SK-N-SH (cell line): ENCODE measurements around the gene TBK1. TPM values are rescaled to one million over a fixed set of nuclear protein-coding genes. Genes with fewer than 3 reads are reported as not detected.

ENCODE experiments used
- CTCF ChIA-PET: fragments of 300-600, 350-600 bp; formaldehyde crosslinking; extraction: SDS; loops from one replicate; lab custom pipeline; 2021; lab: Yijun Ruan, JAX
- POLR2A ChIA-PET: fragments of 350-600 bp; sonication (Branson Sonifier 250); formaldehyde crosslinking; extraction: SDS; loops from one replicate; lab custom pipeline; 2020; ENCODE audit warnings: antibody characterized with exemption, inconsistent platforms; lab: Yijun Ruan, JAX
- DNase-seq: peaks from one replicate; pipeline ENCODE4 v3.0.0; 2012
- H2AFZ ChIP-seq: fragments of 200-600 bp; sonication (generic); 2 replicates; pipeline ENCODE4 v1.8.1; 2016; ENCODE audit warnings: antibody characterized with exemption, mild to moderate bottlenecking, low read depth
- H3F3A ChIP-seq: fragments of 200-600 bp; sonication (generic); replicated peaks from 2 replicates; pipeline ENCODE3; 2016; ENCODE audit warnings: antibody characterized with exemption, mild to moderate bottlenecking; ENCODE audit not compliant: insufficient read depth
- H3K27ac ChIP-seq, 2 experiments: fragments of 200-500 bp in 1 of 2; fragments of 200-600 bp in 1 of 2; sonication (Bioruptor generic) in 1 of 2; sonication (generic), shearing (Covaris generic) in 1 of 2; 2 replicates each; pipeline versions ENCODE4 v1.5.1 to v1.6.1; 2014 to 2016; ENCODE audit warnings: low read depth in 2 of 2, inconsistent platforms in 1 of 2, low read length in 1 of 2, mild to moderate bottlenecking in 1 of 2, mixed read lengths in 1 of 2
- H3K27me3 ChIP-seq: fragments of 200-600 bp; sonication (generic), shearing (Covaris generic); 2 replicates; pipeline ENCODE4 v1.6.1; 2016; ENCODE audit warnings: mixed run types; ENCODE audit not compliant: insufficient read depth
- H3K36me3 ChIP-seq, 2 experiments: fragments of 200-500 bp in 1 of 2; fragments of 200-600 bp in 1 of 2; sonication (Bioruptor generic) in 1 of 2; sonication (generic) in 1 of 2; replicated peaks in 1 of 2; 2 replicates each; pipeline versions ENCODE3 to v1.5.1; 2014 to 2016; ENCODE audit warnings: low read length in 1 of 2, mild to moderate bottlenecking in 1 of 2; ENCODE audit not compliant: insufficient read depth in 2 of 2, control insufficient read depth in 1 of 2
- H3K4me1 ChIP-seq, 2 experiments: fragments of 200-500 bp in 1 of 2; fragments of 200-600 bp in 1 of 2; sonication (Bioruptor generic) in 1 of 2; sonication (generic), shearing (Covaris generic) in 1 of 2; 2 replicates each; pipeline versions ENCODE4 v1.5.1 to v1.6.1; 2014 to 2016; ENCODE audit warnings: low read depth in 1 of 2, low read length in 1 of 2, mixed run types in 1 of 2; ENCODE audit not compliant: insufficient read depth in 2 of 2, control insufficient read depth in 1 of 2
- H3K4me2 ChIP-seq: fragments of 200-600 bp; sonication (generic), shearing (Covaris generic); 2 replicates; pipeline ENCODE4 v1.6.1; 2017; ENCODE audit warnings: mixed run types
- H3K4me3 ChIP-seq, 2 experiments: fragments of 200-500 bp in 1 of 2; fragments of 200-600 bp in 1 of 2; sonication (Bioruptor generic) in 1 of 2; sonication (generic), shearing (Covaris generic) in 1 of 2; 2 replicates each; pipeline versions ENCODE4 v1.5.1 to v1.8.1; 2014 to 2016; ENCODE audit warnings: low read depth in 2 of 2, inconsistent platforms in 1 of 2, low read length in 1 of 2, mild to moderate bottlenecking in 1 of 2, mixed read lengths in 1 of 2, moderate library complexity in 1 of 2
- H3K79me2 ChIP-seq: fragments of 200-600 bp; sonication (generic); 2 replicates; pipeline ENCODE4 v1.8.1; 2017; ENCODE audit warnings: mild to moderate bottlenecking; ENCODE audit not compliant: insufficient read depth
- H3K9ac ChIP-seq: fragments of 200-600 bp; sonication (generic); 2 replicates; pipeline ENCODE4 v1.6.1; 2017; ENCODE audit warnings: mixed run types
- H3K9me2 ChIP-seq: fragments of 200-600 bp; sonication (generic); 2 replicates; pipeline ENCODE4 v1.6.1; 2017; ENCODE audit warnings: mixed run types
- H3K9me3 ChIP-seq: fragments of 200-600 bp; sonication (generic); 2 replicates; pipeline ENCODE4 v1.6.1; 2017; ENCODE audit warnings: mixed run types, mild to moderate bottlenecking, moderate library complexity
- H4K20me1 ChIP-seq: fragments of 200-600 bp; sonication (generic); 2 replicates; pipeline ENCODE4 v1.6.1; 2017; ENCODE audit warnings: mild to moderate bottlenecking, mixed run types; ENCODE audit not compliant: insufficient read depth
- CHD2 ChIP-seq: fragments of 150-350 bp; IDR thresholded peaks from 2 replicates; pipeline ENCODE4 v1.6.1; 2018; ENCODE audit warnings: low read length; ENCODE audit not compliant: partially characterized antibody
- ELF1 ChIP-seq: IDR thresholded peaks from 2 replicates; pipeline ENCODE4 v1.4.0; 2012
- FOSL2 ChIP-seq: IDR thresholded peaks from 2 replicates; pipeline ENCODE4 v1.4.0; 2012; ENCODE audit warnings: low read depth, mild to moderate bottlenecking, moderate library complexity, borderline replicate concordance
- FOXJ3 ChIP-seq: sonication (generic); formaldehyde crosslinking; IDR thresholded peaks from 2 replicates; pipeline ENCODE4 v1.5.1; 2020; ENCODE audit warnings: mild to moderate bottlenecking, missing genetic modification reagents
- FOXM1 ChIP-seq: IDR thresholded peaks from 2 replicates; pipeline ENCODE4 v1.4.0; 2012; ENCODE audit warnings: low read depth, mild to moderate bottlenecking
- GABPA ChIP-seq: IDR thresholded peaks from 2 replicates; pipeline ENCODE4 v1.4.0; 2012; ENCODE audit warnings: low read depth, mild to moderate bottlenecking
- GATA2 ChIP-seq: sonication (generic); formaldehyde crosslinking; IDR thresholded peaks from 2 replicates; pipeline ENCODE4 v1.5.0; 2020; ENCODE audit warnings: mild to moderate bottlenecking, missing genetic modification reagents
- MXI1 ChIP-seq: IDR thresholded peaks from 2 replicates; pipeline ENCODE4 v1.6.1; 2012; ENCODE audit warnings: mild to moderate bottlenecking, low read depth, low read length, improper control_type of control experiment
- NFIC ChIP-seq: IDR thresholded peaks from 2 replicates; pipeline ENCODE4 v1.4.0; 2012; ENCODE audit warnings: borderline replicate concordance
- NRF1 ChIP-seq: IDR thresholded peaks from 2 replicates; pipeline ENCODE4 v1.6.1; 2012; ENCODE audit warnings: low read depth, mild to moderate bottlenecking, low read length
- POLR2AphosphoS5 ChIP-seq: IDR thresholded peaks from 2 replicates; pipeline ENCODE4 v1.6.1; 2012; ENCODE audit warnings: low read depth, low read length
- RAD21 ChIP-seq: IDR thresholded peaks from 2 replicates; pipeline ENCODE4 v1.6.1; 2012; ENCODE audit warnings: mild to moderate bottlenecking, low read length
- RCOR1 ChIP-seq: fragments of 150-350 bp; IDR thresholded peaks from 2 replicates; pipeline ENCODE4 v1.6.1; 2017; ENCODE audit warnings: antibody characterized with exemption, low read length
- RFX5 ChIP-seq: IDR thresholded peaks from 2 replicates; pipeline ENCODE4 v1.6.1; 2012; ENCODE audit warnings: mild to moderate bottlenecking, improper control_type of control experiment, low read length
- RXRA ChIP-seq: IDR thresholded peaks from 2 replicates; pipeline ENCODE4 v1.4.0; 2012; ENCODE audit warnings: low read depth, mild to moderate bottlenecking, borderline replicate concordance
- SIN3A ChIP-seq: IDR thresholded peaks from 2 replicates; pipeline ENCODE4 v1.6.1; 2012; ENCODE audit warnings: low read depth, mild to moderate bottlenecking, low read length, moderate library complexity, borderline replicate concordance
- SMC3 ChIP-seq: IDR thresholded peaks from 2 replicates; pipeline ENCODE4 v1.6.1; 2012; ENCODE audit warnings: low read depth, low read length, improper control_type of control experiment
- TAF1 ChIP-seq: IDR thresholded peaks from 2 replicates; pipeline ENCODE4 v1.6.1; 2012; ENCODE audit warnings: low read depth, mild to moderate bottlenecking, low read length, moderate library complexity, borderline replicate concordance
- TCF12 ChIP-seq: IDR thresholded peaks from 2 replicates; pipeline ENCODE4 v1.4.0; 2012
- WGBS: methylation state at CpG from one replicate; pipeline ENCODE4 v1.1.6; 2017; ENCODE audit warnings: low lambda C conversion rate; 5-methylcytosine and 5-hydroxymethylcytosine counted together
- polyA plus RNA-seq, 3 experiments: library from polyadenylated mRNA; depleted of rRNA; stranded (reverse); fragments of >200 nt; gene quantifications; 2 replicates each; pipeline ENCODE4 v1.2.3, GENCODE V29; 2012
- TF ChIP-seq, protein P1 (sequence below): fragments of 150-350 bp; IDR thresholded peaks from 2 replicates; pipeline ENCODE4 v1.6.1; 2016; ENCODE audit warnings: mild to moderate bottlenecking, low read depth, low read length
- TF ChIP-seq, protein P2 (sequence below): fragments of 200-600 bp; sonication (generic); IDR thresholded peaks from 2 replicates; pipeline ENCODE4 v1.6.1; 2017; ENCODE audit warnings: antibody characterized with exemption, mild to moderate bottlenecking, moderate library complexity
- TF ChIP-seq, protein P3 (sequence below): IDR thresholded peaks from 2 replicates; pipeline ENCODE4 v1.4.0; 2012; ENCODE audit warnings: low read depth
- TF ChIP-seq, protein P4 (sequence below): fragments of 150-350 bp; IDR thresholded peaks from 2 replicates; pipeline ENCODE4 v1.6.1; 2017; ENCODE audit warnings: antibody characterized with exemption, low read length, low read depth, borderline replicate concordance

Gene TBK1
- polyA plus RNA-seq, 1 of the 3 experiments (the other 2 are of a cell fraction): 8.2 TPM

DNA sequence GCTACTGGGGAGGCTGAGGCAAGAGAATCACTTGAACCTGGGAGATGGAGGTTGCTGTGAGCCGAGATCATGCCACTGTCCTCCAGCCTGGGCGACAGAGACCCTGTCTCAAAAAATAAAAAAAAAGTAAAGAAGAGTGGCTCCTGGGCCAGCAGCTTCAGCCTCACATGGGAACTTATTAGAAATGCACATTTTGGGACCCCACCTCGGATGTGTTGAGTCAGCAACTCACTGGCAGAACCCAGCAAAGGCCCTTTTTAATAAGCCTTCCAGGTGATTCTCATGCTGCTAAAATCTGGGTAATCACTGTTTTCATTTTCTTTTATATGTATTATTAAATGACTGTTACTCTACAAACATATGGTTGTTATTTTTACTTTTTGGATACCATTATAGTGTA lies 41.6 kb downstream of the TBK1 start (continued):
- TF ChIP-seq, protein P1, sequence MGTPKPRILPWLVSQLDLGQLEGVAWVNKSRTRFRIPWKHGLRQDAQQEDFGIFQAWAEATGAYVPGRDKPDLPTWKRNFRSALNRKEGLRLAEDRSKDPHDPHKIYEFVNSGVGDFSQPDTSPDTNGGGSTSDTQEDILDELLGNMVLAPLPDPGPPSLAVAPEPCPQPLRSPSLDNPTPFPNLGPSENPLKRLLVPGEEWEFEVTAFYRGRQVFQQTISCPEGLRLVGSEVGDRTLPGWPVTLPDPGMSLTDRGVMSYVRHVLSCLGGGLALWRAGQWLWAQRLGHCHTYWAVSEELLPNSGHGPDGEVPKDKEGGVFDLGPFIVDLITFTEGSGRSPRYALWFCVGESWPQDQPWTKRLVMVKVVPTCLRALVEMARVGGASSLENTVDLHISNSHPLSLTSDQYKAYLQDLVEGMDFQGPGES: no peak
- TF ChIP-seq, protein P2, sequence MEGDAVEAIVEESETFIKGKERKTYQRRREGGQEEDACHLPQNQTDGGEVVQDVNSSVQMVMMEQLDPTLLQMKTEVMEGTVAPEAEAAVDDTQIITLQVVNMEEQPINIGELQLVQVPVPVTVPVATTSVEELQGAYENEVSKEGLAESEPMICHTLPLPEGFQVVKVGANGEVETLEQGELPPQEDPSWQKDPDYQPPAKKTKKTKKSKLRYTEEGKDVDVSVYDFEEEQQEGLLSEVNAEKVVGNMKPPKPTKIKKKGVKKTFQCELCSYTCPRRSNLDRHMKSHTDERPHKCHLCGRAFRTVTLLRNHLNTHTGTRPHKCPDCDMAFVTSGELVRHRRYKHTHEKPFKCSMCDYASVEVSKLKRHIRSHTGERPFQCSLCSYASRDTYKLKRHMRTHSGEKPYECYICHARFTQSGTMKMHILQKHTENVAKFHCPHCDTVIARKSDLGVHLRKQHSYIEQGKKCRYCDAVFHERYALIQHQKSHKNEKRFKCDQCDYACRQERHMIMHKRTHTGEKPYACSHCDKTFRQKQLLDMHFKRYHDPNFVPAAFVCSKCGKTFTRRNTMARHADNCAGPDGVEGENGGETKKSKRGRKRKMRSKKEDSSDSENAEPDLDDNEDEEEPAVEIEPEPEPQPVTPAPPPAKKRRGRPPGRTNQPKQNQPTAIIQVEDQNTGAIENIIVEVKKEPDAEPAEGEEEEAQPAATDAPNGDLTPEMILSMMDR: no peak
- TF ChIP-seq RCOR1 (no peak), SIN3A (no peak), NRF1 (no peak)

DNA sequence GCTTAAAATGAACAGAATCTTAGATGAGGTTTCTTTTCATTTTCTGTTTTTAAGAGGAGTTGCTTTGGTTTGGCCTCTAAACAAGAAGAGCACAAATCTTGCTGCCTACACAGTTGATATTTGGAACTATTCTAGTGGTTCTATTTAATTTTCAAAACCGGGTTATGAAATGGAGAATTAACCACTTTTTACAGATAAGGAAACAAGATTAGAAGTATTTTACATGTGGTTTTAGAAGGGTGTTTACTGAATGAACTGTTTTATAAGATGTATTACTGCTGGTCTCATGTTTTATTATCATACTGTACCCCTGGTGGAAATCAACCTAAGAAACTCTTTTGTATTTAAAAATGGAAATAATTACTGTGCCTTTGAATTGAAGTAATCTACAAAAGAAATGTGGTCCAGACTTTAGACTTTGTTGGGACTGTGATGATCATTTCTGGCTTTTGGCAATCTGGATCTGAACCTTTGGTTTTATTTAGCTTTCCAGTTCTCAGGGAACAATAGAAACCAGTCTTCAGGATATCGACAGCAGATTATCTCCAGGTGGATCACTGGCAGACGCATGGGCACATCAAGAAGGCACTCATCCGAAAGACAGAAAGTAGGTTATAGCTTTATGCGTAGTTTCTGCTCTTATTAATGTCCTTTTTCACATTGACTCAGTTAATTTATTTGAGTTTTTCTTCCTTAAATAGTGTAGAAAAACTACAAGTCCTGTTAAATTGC lies 43.2 kb downstream of the TBK1 start:
- Histone ChIP-seq H3K36me3 (peaks cover 69 to 92% of the 10 kb centered on the region in 2 experiments), H3F3A (peaks cover 17% of the 10 kb centered on the region), H3K27ac (peak overlapping the region; percentile 2 to 79; a peak in 2 of 4 replicates), H3K27me3 (no peaks in the 10 kb centered on the region), H4K20me1 (no peaks in the 10 kb centered on the region), H3K4me1 (peaks cover 0 to 7% of the 10 kb centered on the region in 2 experiments; a peak in 2 of 4 replicates), H3K4me3 (no peak overlapping the region), H3K9ac (no peak overlapping the region), H3K4me2 (no peak overlapping the region), H2AFZ (no peak overlapping the region), H3K79me2 (0 out of 2 replicates have a peak, but pooled peaks cover 2% of the 10 kb centered on the region), H3K9me3 (no peaks in the 10 kb centered on the region), H3K9me2 (no peaks in the 10 kb centered on the region)
- 79% methylated on average over 5 of the region's 5 CpGs for WGBS
- DNase-seq: peak; percentile 55
- POLR2A ChIA-PET: no interaction called here
- CTCF ChIA-PET: interaction anchor here (0.8 to 1.5 kb wide), 5 partner anchors 10 to 54 kb away, joined by 3 to 6 read pairs (median 4); no protein-coding TSS in a partner anchor
- no peak for TF ChIP-seq FOSL2
- TF ChIP-seq RAD21: no peak; the same call in 1 of the 2 replicates
- no peak for TF ChIP-seq RXRA
- no peak for TF ChIP-seq SIN3A
- TF ChIP-seq POLR2AphosphoS5: no peak
- no peak for TF ChIP-seq NFIC
- TF ChIP-seq, protein P2: no peak
- TF ChIP-seq ELF1: no peak
- peak; percentile 85 for TF ChIP-seq GATA2
- no peak for TF ChIP-seq SMC3
- TF ChIP-seq FOXM1: no peak
- TF ChIP-seq CHD2: no peak
- TF ChIP-seq, protein P1: no peak
- TF ChIP-seq FOXJ3 (CRISPR knock-in tag): no peak
- peak; percentile 76 for TF ChIP-seq MXI1
- TF ChIP-seq, protein P3, sequence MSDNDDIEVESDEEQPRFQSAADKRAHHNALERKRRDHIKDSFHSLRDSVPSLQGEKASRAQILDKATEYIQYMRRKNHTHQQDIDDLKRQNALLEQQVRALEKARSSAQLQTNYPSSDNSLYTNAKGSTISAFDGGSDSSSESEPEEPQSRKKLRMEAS: no peak
- no peak for TF ChIP-seq NRF1
- no peak for TF ChIP-seq GABPA
- TF ChIP-seq, protein P4, sequence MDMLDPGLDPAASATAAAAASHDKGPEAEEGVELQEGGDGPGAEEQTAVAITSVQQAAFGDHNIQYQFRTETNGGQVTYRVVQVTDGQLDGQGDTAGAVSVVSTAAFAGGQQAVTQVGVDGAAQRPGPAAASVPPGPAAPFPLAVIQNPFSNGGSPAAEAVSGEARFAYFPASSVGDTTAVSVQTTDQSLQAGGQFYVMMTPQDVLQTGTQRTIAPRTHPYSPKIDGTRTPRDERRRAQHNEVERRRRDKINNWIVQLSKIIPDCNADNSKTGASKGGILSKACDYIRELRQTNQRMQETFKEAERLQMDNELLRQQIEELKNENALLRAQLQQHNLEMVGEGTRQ: no peak
- 0 out of 2 replicates have a peak, but pooled peaks have one; percentile 12 for TF ChIP-seq TCF12
- TF ChIP-seq RFX5: no peak
- TF ChIP-seq TAF1: no peak
